IMR-90 (cell line): Measurements from ENCODE around the gene TTC19. TPM values are rescaled to one million over a fixed set of nuclear protein-coding genes. Genes with fewer than 3 reads are reported as not detected.

ENCODE experiments used
- ATAC-seq: fragments of 200-7000 bp; cut with Tn5 transposase; 2 replicates; pipeline ENCODE4 v1.9.1; 2020; ENCODE audit warnings: low read depth, mild to moderate bottlenecking, moderate library complexity
- BruUV-seq: library from RNA; stranded (reverse); fragments of 400-500 nt; replicated peaks from 2 replicates; lab custom pipeline; 2021; lab: Mats Ljungman, UMichigan
- CTCF ChIA-PET: fragments of 300-600 bp; formaldehyde crosslinking; extraction: SDS; loops from one replicate; lab custom pipeline; 2021; ENCODE audit warnings: antibody characterized with exemption; lab: Yijun Ruan, JAX
- POLR2A ChIA-PET: fragments of 300-600 bp; sonication (Branson Sonifier 250); formaldehyde crosslinking; loops from one replicate; lab custom pipeline; 2022; ENCODE audit warnings: antibody characterized with exemption; ENCODE audit not compliant: unreplicated experiment; lab: Charles Lee
- DNase-seq: peaks from one replicate; pipeline ENCODE4 v3.0.0; 2013
- H2AFZ ChIP-seq: replicated peaks from 2 replicates; pipeline ENCODE3; 2013; ENCODE audit warnings: low read length, mild to moderate bottlenecking; ENCODE audit not compliant: poor library complexity
- H2AK5ac ChIP-seq: 2 replicates; pipeline ENCODE4 v1.6.1; 2013; ENCODE audit warnings: low read depth, low read length, inconsistent platforms
- H2AK9ac ChIP-seq: replicated peaks from 2 replicates; pipeline ENCODE3; 2013; ENCODE audit warnings: mild to moderate bottlenecking, low read depth, low read length, moderate library complexity; ENCODE audit not compliant: poor library complexity
- H2BK120ac ChIP-seq: 2 replicates; pipeline ENCODE4 v1.6.1; 2013; ENCODE audit warnings: low read depth, low read length, inconsistent platforms
- H2BK15ac ChIP-seq: 3 replicates; pipeline ENCODE4 v1.6.1; 2013; ENCODE audit warnings: low read depth, low read length, inconsistent platforms
- H2BK20ac ChIP-seq: 2 replicates; pipeline ENCODE4 v1.6.1; 2013; ENCODE audit warnings: low read depth, mild to moderate bottlenecking, inconsistent platforms, low read length, moderate library complexity
- H2BK5ac ChIP-seq: 2 replicates; pipeline ENCODE4 v1.6.1; 2013; ENCODE audit warnings: mild to moderate bottlenecking, low read depth, low read length, inconsistent platforms; ENCODE audit not compliant: poor library complexity, severe bottlenecking
- H3K14ac ChIP-seq: replicated peaks from 2 replicates; pipeline ENCODE4 v1.6.1; 2013; ENCODE audit warnings: low read depth, low read length, inconsistent platforms
- H3K18ac ChIP-seq: 2 replicates; pipeline ENCODE4 v1.6.1; 2013; ENCODE audit warnings: low read depth, low read length, control low read depth
- H3K23ac ChIP-seq: 2 replicates; pipeline ENCODE4 v1.6.1; 2013; ENCODE audit warnings: low read depth, low read length, inconsistent platforms
- H3K27ac ChIP-seq: 2 replicates; pipeline ENCODE4 v1.5.1; 2013; ENCODE audit warnings: mild to moderate bottlenecking, control low read depth, low read length; ENCODE audit not compliant: insufficient read depth
- H3K27me3 ChIP-seq: 2 replicates; pipeline ENCODE4 v1.6.1; 2013; ENCODE audit warnings: low read length; ENCODE audit not compliant: control insufficient read depth, insufficient read depth
- H3K36me3 ChIP-seq: 2 replicates; pipeline ENCODE4 v1.6.1; 2013; ENCODE audit warnings: low read length, mixed read lengths; ENCODE audit not compliant: control insufficient read depth, insufficient read depth
- H3K4ac ChIP-seq: 2 replicates; pipeline ENCODE4 v1.6.1; 2013; ENCODE audit warnings: low read depth, low read length, inconsistent platforms
- H3K4me1 ChIP-seq: 2 replicates; pipeline ENCODE4 v1.6.1; 2013; ENCODE audit warnings: low read length, mixed read lengths; ENCODE audit not compliant: control insufficient read depth, insufficient read depth
- H3K4me2 ChIP-seq: 2 replicates; pipeline ENCODE4 v1.6.1; 2013; ENCODE audit warnings: low read depth, mild to moderate bottlenecking, control low read depth, low read length, moderate library complexity
- H3K4me3 ChIP-seq: 2 replicates; pipeline ENCODE4 v1.5.1; 2013; ENCODE audit warnings: low read depth, mild to moderate bottlenecking, control low read depth, low read length, moderate library complexity; ENCODE audit not compliant: insufficient read depth
- H3K56ac ChIP-seq: 2 replicates; pipeline ENCODE4 v1.6.1; 2013; ENCODE audit warnings: low read length, inconsistent platforms; ENCODE audit not compliant: insufficient read depth; ENCODE audit errors: extremely low read depth
- H3K79me1 ChIP-seq, 2 experiments: 2 replicates each; pipeline ENCODE4 v1.6.1; 2013; ENCODE audit warnings: low read length in 2 of 2, inconsistent platforms in 1 of 2, low read depth in 1 of 2
- H3K9ac ChIP-seq: 2 replicates; pipeline ENCODE4 v1.6.1; 2013; ENCODE audit warnings: low read depth, low read length, control low read depth
- H3K9me1 ChIP-seq: 2 replicates; pipeline ENCODE4 v1.6.1; 2013; ENCODE audit warnings: low read length, inconsistent platforms; ENCODE audit not compliant: insufficient read depth
- H3K9me3 ChIP-seq: 2 replicates; pipeline ENCODE4 v1.6.1; 2013; ENCODE audit warnings: low read length; ENCODE audit not compliant: control insufficient read depth, insufficient read depth
- H4K20me1 ChIP-seq: 2 replicates; pipeline ENCODE4 v1.6.1; 2013; ENCODE audit warnings: low read length, inconsistent platforms; ENCODE audit not compliant: insufficient read depth
- H4K5ac ChIP-seq: 2 replicates; pipeline ENCODE4 v1.6.1; 2013; ENCODE audit warnings: mild to moderate bottlenecking, low read depth, low read length, control low read depth
- H4K8ac ChIP-seq, 2 experiments: 2 replicates each; pipeline ENCODE4 v1.6.1; 2013; ENCODE audit warnings: low read depth in 2 of 2, low read length in 2 of 2, control low read depth in 1 of 2, inconsistent platforms in 1 of 2
- H4K91ac ChIP-seq: 2 replicates; pipeline ENCODE4 v1.6.1; 2013; ENCODE audit warnings: low read depth, low read length, inconsistent platforms; ENCODE audit not compliant: insufficient read depth
- CEBPB ChIP-seq: IDR thresholded peaks from 2 replicates; pipeline ENCODE4 v1.6.1; 2012; ENCODE audit warnings: low read depth, low read length, improper control_type of control experiment
- CHD1 ChIP-seq: IDR thresholded peaks from 2 replicates; pipeline ENCODE4 v1.6.1; 2012; ENCODE audit warnings: low read depth, low read length, improper control_type of control experiment
- RFX5 ChIP-seq: IDR thresholded peaks from 2 replicates; pipeline ENCODE4 v1.8.0; 2012; ENCODE audit warnings: low read depth, mild to moderate bottlenecking, low read length, moderate library complexity
- dilution Hi-C: fragments of 300-500 bp; cut with HindIII; formaldehyde crosslinking; loops from one replicate; pipeline ENCODE4 v1.14.3; 2018; ENCODE audit warnings: low sequenced_read_pairs; ENCODE audit not compliant: unreplicated experiment
- in situ Hi-C: fragments of 300-500 bp; cut with MboI; formaldehyde crosslinking; loops from 3 replicates; pipeline ENCODE4 v1.14.3; 2019; ENCODE audit warnings: low sequenced_read_pairs, inconsistent platforms, mixed read lengths
- intact Hi-C: fragments of 100-400 bp; cut with micrococcal nuclease; formaldehyde crosslinking; loops from 2 replicates; pipeline ENCODE4 v1.10.0; 2022
- polyA plus RNA-seq, 3 experiments: library from polyadenylated mRNA; depleted of rRNA; stranded (reverse); fragments of >200 nt; gene quantifications; 2 replicates each; pipeline ENCODE4 v1.2.3, GENCODE V29; 2012; ENCODE audit warnings: low replicate concordance in 1 of 3
- total RNA-seq: library from RNA; depleted of rRNA; stranded (reverse); fragments of >200 nt; gene quantifications from 2 replicates; pipeline ENCODE4 v1.2.3, GENCODE V29; 2012
- TF ChIP-seq, protein P1 (sequence below): conservative IDR thresholded peaks from 2 replicates; pipeline ENCODE4 v1.5.1; 2012; ENCODE audit warnings: mild to moderate bottlenecking, low read depth, low read length, improper control_type of control experiment

TTC19 gene
- total and polyA plus RNA-seq, 2 of the 4 experiments (the other 2 are of a cell fraction): 8.3 to 12.9 TPM

DNA sequence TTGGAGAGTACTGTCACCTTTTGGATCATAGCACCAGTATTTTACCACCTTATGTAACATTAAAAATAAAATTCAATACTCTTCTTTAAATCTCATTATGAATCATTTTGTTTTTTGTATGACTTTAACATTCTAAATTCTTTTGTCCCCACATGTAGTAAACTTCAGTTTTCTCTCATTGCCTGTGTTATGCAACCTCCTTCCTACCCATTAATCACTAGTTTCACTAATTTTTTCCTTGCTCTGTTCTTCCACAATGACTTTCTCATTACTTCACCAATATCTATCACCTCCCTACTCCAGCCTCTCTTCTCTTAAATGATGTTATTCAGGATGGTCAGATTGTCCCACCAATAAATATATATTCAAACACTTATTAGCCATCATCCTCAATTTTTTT is 68.7 kb downstream of the TTC19 start:
- Histone ChIP-seq H3K79me1 (peaks cover 15 to 38% of the 10 kb centered on the region in 2 experiments), H4K8ac (no peak overlapping the region), H3K14ac (no peak overlapping the region), H3K4me3 (no peak overlapping the region), H2BK20ac (no peak overlapping the region), H3K9me3 (no peaks in the 10 kb centered on the region), H4K91ac (no peak overlapping the region), H2AK9ac (no peak overlapping the region), H4K20me1 (no peaks in the 10 kb centered on the region; the same call in 1 of the 2 replicates), H3K9ac (no peak overlapping the region), H2AFZ (no peak overlapping the region), H3K56ac (no peak overlapping the region), H2BK5ac (no peak overlapping the region), H4K5ac (no peak overlapping the region), H3K27me3 (no peaks in the 10 kb centered on the region), H3K4me1 (peaks cover 4% of the 10 kb centered on the region; the same call in 1 of the 2 replicates), H3K4me2 (no peak overlapping the region), H2BK120ac (no peak overlapping the region), H3K36me3 (peaks cover 42% of the 10 kb centered on the region), H3K23ac (no peak overlapping the region), H2AK5ac (no peak overlapping the region), H3K9me1 (peaks cover 9% of the 10 kb centered on the region; the same call in 1 of the 2 replicates), H3K27ac (no peak overlapping the region), H3K18ac (no peak overlapping the region), H3K4ac (no peak overlapping the region), H2BK15ac (no peak overlapping the region)
- ChIA-PET CTCF (no interaction called here), POLR2A (no interaction called here)
- BruUV-seq: no TSS peak
- intact Hi-C loops: no loop called here
- TF ChIP-seq CEBPB (peak; percentile 73), RFX5 (no peak), CHD1 (no peak)
- TF ChIP-seq, protein P1, sequence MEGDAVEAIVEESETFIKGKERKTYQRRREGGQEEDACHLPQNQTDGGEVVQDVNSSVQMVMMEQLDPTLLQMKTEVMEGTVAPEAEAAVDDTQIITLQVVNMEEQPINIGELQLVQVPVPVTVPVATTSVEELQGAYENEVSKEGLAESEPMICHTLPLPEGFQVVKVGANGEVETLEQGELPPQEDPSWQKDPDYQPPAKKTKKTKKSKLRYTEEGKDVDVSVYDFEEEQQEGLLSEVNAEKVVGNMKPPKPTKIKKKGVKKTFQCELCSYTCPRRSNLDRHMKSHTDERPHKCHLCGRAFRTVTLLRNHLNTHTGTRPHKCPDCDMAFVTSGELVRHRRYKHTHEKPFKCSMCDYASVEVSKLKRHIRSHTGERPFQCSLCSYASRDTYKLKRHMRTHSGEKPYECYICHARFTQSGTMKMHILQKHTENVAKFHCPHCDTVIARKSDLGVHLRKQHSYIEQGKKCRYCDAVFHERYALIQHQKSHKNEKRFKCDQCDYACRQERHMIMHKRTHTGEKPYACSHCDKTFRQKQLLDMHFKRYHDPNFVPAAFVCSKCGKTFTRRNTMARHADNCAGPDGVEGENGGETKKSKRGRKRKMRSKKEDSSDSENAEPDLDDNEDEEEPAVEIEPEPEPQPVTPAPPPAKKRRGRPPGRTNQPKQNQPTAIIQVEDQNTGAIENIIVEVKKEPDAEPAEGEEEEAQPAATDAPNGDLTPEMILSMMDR: no peak
- peak; percentile 35; the same call in 1 of the 2 replicates for ATAC-seq
- in situ Hi-C loops: no loop called here
- dilution Hi-C loops: no loop called here
- peak; percentile 17 for DNase-seq
